GM21381 (cell line): ENCODE measurements around the gene SFXN4.
"Not testable (repeated sequence)": the region's sequence is repeated elsewhere in the genome, so short reads cannot be mapped to it uniquely, and the experiment has no call there.

ENCODE experiments used
- ATAC-seq: cut with Tn5 transposase; IDR thresholded peaks from one replicate; pipeline ENCODE4 v1.9.1; 2021; ENCODE audit warnings: mild to moderate bottlenecking, moderate library complexity; ENCODE audit not compliant: unreplicated experiment

The SFXN4 gene

GRCh38 chr10:119113751-119114732, 51.5 kb downstream of the SFXN4 start:
- no peak for ATAC-seq

GRCh38 chr10:119112056-119112455, 53.5 kb downstream of the SFXN4 start:
- ATAC-seq: no peak

GRCh38 chr10:119107771-119108170, 57.7 kb downstream of the SFXN4 start:
- not testable (repeated sequence) for ATAC-seq

- ATAC-seq: not testable (repeated sequence)
These were observed 58.4 kb downstream of the SFXN4 start for GRCh38 chr10:119107106-119107505.

- ATAC-seq: not testable (repeated sequence)
These were observed 59.6 kb downstream of the SFXN4 start for GRCh38 chr10:119105899-119106298.

GRCh38 chr10:119105155-119105554, 60.4 kb downstream of the SFXN4 start:
- no peak for ATAC-seq

- ATAC-seq: no peak
These were observed 60.9 kb downstream of the SFXN4 start for GRCh38 chr10:119104654-119105015.

GRCh38 chr10:119103903-119104653, 61.4 kb downstream of the SFXN4 start, which contains the start of gene DENND10:
Gene DENND10, plus strand, starts transcription at chr10:119104113. Its CDS starts 30 bp downstream, at chr10:119104143.
- peak; percentile 82 for ATAC-seq

- no peak for ATAC-seq
These were observed 62.1 kb downstream of the SFXN4 start for GRCh38 chr10:119103241-119103902.

- no peak for ATAC-seq
These were observed 64.0 kb downstream of the SFXN4 start for GRCh38 chr10:119101366-119102098.

GRCh38 chr10:119100434-119101238, 64.9 kb downstream of the SFXN4 start:
- no peak for ATAC-seq

GRCh38 chr10:119098576-119098975, 66.9 kb downstream of the SFXN4 start:
- no peak for ATAC-seq

GRCh38 chr10:119096641-119097415, 68.7 kb downstream of the SFXN4 start:
- ATAC-seq: not testable (repeated sequence)

GRCh38 chr10:119095640-119096039, 69.9 kb downstream of the SFXN4 start:
- no peak for ATAC-seq

- ATAC-seq: no peak
These were observed 74.5 kb downstream of the SFXN4 start for GRCh38 chr10:119090968-119091367.
